Panc1 (cell line): Measurements from ENCODE around the gene PCDHB5. TPM values are rescaled to one million over a fixed set of nuclear protein-coding genes. Genes with fewer than 3 reads are reported as not detected.
"Not testable (repeated sequence)": the region's sequence is repeated elsewhere in the genome, so short reads cannot be mapped to it uniquely, and the experiment has no call there.

Source experiments
- ATAC-seq: fragments of 200-7000 bp; cut with Tn5 transposase; 2 replicates; pipeline ENCODE4 v1.9.1; 2020; ENCODE audit warnings: mild to moderate bottlenecking, moderate library complexity
- BruUV-seq: library from RNA; stranded (reverse); fragments of 400-500 nt; replicated peaks from 2 replicates; lab custom pipeline; 2021; lab: Mats Ljungman, UMichigan
- CTCF ChIA-PET: fragments of 300-600 bp; sonication (Branson Sonifier 250); formaldehyde crosslinking; loops from one replicate; lab custom pipeline; 2022; ENCODE audit warnings: antibody characterized with exemption; lab: Charles Lee
- POLR2A ChIA-PET: fragments of 300-600 bp; sonication (Branson Sonifier 250); formaldehyde crosslinking; loops from one replicate; lab custom pipeline; 2022; ENCODE audit warnings: antibody characterized with exemption; lab: Charles Lee
- DNase-seq: peaks from one replicate; pipeline ENCODE4 v3.0.0-alpha.2; 2010; ENCODE audit warnings: low read depth, low spot score
- H3K27ac ChIP-seq: 2 replicates; pipeline ENCODE4 v1.5.1; 2011; ENCODE audit warnings: mild to moderate bottlenecking, low read length, inconsistent platforms
- H3K27me3 ChIP-seq: fragments of 200-500 bp; sonication (Bioruptor generic); 2 replicates; pipeline ENCODE4 v1.6.0; 2014; ENCODE audit warnings: low read length, inconsistent platforms; ENCODE audit not compliant: control insufficient read depth, insufficient read depth
- H3K36me3 ChIP-seq: fragments of 200-500 bp; sonication (Bioruptor generic); 2 replicates; pipeline ENCODE4 v1.5.1; 2014; ENCODE audit warnings: inconsistent platforms, mild to moderate bottlenecking, low read length, moderate library complexity; ENCODE audit not compliant: control insufficient read depth, insufficient read depth
- H3K4me1 ChIP-seq: 2 replicates; pipeline ENCODE4 v1.5.1; 2011; ENCODE audit warnings: inconsistent platforms, mild to moderate bottlenecking, low read length, moderate library complexity; ENCODE audit not compliant: control insufficient read depth, insufficient read depth
- H3K4me3 ChIP-seq, 2 experiments: 2 replicates each; pipeline ENCODE4 v1.5.1; 2011 to 2012; ENCODE audit warnings: low read depth in 2 of 2, low read length in 2 of 2, mild to moderate bottlenecking in 2 of 2, inconsistent platforms in 1 of 2, moderate library complexity in 1 of 2
- H3K9me3 ChIP-seq: fragments of 200-500 bp; sonication (Bioruptor generic); 2 replicates; pipeline ENCODE4 v1.5.1; 2014; ENCODE audit warnings: low read depth, mild to moderate bottlenecking, inconsistent platforms, low read length, moderate library complexity; ENCODE audit not compliant: control insufficient read depth, insufficient read depth
- CTCF ChIP-seq: fragments of 450-650 bp; IDR thresholded peaks from 2 replicates; pipeline ENCODE4 v1.5.1; 2017; ENCODE audit warnings: mild to moderate bottlenecking
- POLR2AphosphoS5 ChIP-seq: IDR thresholded peaks from 2 replicates; pipeline ENCODE4 v1.6.1; 2012; ENCODE audit warnings: mild to moderate bottlenecking, low read depth, low read length, moderate library complexity
- REST ChIP-seq, 2 experiments: IDR thresholded peaks; 2 replicates each; pipeline ENCODE4 v1.6.1; 2011 to 2012; ENCODE audit warnings: low read depth in 2 of 2, control low read depth in 1 of 2, low read length in 1 of 2, mild to moderate bottlenecking in 1 of 2, moderate library complexity in 1 of 2; ENCODE audit not compliant: insufficient read depth in 1 of 2
- SIN3A ChIP-seq: IDR thresholded peaks from 2 replicates; pipeline ENCODE4 v1.6.1; 2012; ENCODE audit warnings: low read depth, mild to moderate bottlenecking, low read length, moderate library complexity, borderline replicate concordance; ENCODE audit not compliant: insufficient read depth
- TCF7L2 ChIP-seq: IDR thresholded peaks from 2 replicates; pipeline ENCODE4 v1.6.1; 2011; ENCODE audit warnings: mild to moderate bottlenecking, low read depth, low read length, inconsistent platforms
- in situ Hi-C: cut with HindIII; loops from 2 replicates; pipeline ENCODE4 v1.10.0; 2016; ENCODE audit warnings: low sequenced_read_pairs, low pct_unique_long_range_greater_than_20kb
- intact Hi-C: fragments of 100-400 bp; cut with micrococcal nuclease; formaldehyde crosslinking; loops from one replicate; pipeline ENCODE4 v1.10.0; 2022; ENCODE audit not compliant: unreplicated experiment
- total RNA-seq: library from RNA; stranded (reverse); gene quantifications from one replicate; pipeline ENCODE4 v1.2.1, GENCODE V29; 2021; ENCODE audit not compliant: unreplicated experiment

The PCDHB5 gene
- total RNA-seq, 1 experiment from 2014 or later: 0.08 TPM

- H3K4me1 ChIP-seq: 0 out of 2 replicates have a peak, but pooled peaks cover under 1% of the 10 kb centered on the region
- in situ Hi-C loops (no loop called here), intact Hi-C loops (loop anchor here (2.0 kb wide), 1 partner anchor 54 kb away; no protein-coding TSS in a partner anchor)
- POLR2A ChIA-PET: no interaction called here
- DNase-seq (no peak), ATAC-seq (peak; percentile 83)
- peak within 1 kb of the TSS; percentile 9 to 13; a peak in 2 of 4 replicates for H3K4me3 ChIP-seq
- H3K27ac ChIP-seq: no peak within 1 kb of the TSS
- no peaks in the 10 kb centered on the region for H3K27me3 ChIP-seq
- H3K9me3 ChIP-seq: no peaks in the 10 kb centered on the region
- H3K36me3 ChIP-seq: no peaks in the 10 kb centered on the region
- no peak for TF ChIP-seq SIN3A
- peak; percentile 79 for TF ChIP-seq CTCF
- no TSS peak for BruUV-seq
- CTCF ChIA-PET: no interaction called here
These were observed 34.7 kb upstream of the PCDHB5 start, which contains the start of gene PCDHB3 for GRCh38 chr5:141100243-141100805. Gene PCDHB3, plus strand, starts transcription at chr5:141100473. Its CDS starts 177 bp downstream, at chr5:141100650.

GRCh38 chr5:141101059-141101458 lies 33.9 kb upstream of the PCDHB5 start:
- in situ Hi-C loops (no loop called here), intact Hi-C loops (loop anchor here (2.0 kb wide), 1 partner anchor 54 kb away; no protein-coding TSS in a partner anchor)
- ATAC-seq (no peak), DNase-seq (no peak)
- no peaks in the 10 kb centered on the region for H3K36me3 ChIP-seq
- ChIA-PET CTCF (no interaction called here), POLR2A (no interaction called here)
- no peaks in the 10 kb centered on the region for H3K4me1 ChIP-seq
- no peak overlapping the region for H3K4me3 ChIP-seq
- H3K27ac ChIP-seq: no peak overlapping the region
- TF ChIP-seq POLR2AphosphoS5 (no peak), CTCF (no peak), TCF7L2 (no peak), SIN3A (no peak), REST (IDR thresholded peaks at IDR 0.05; ENCODE audit: insufficient read depth in 1 of 2, low read depth in 2 of 2, low read length in 1 of 2) (no peak)
- H3K27me3 ChIP-seq: no peaks in the 10 kb centered on the region
- H3K9me3 ChIP-seq: no peaks in the 10 kb centered on the region
- BruUV-seq: no TSS peak

GRCh38 chr5:141102070-141102469 lies 32.9 kb upstream of the PCDHB5 start:
- BruUV-seq, H3K4me3 ChIP-seq, H3K36me3 ChIP-seq, in situ Hi-C loops, H3K4me1 ChIP-seq, H3K27ac ChIP-seq, H3K9me3 ChIP-seq, H3K27me3 ChIP-seq, intact Hi-C loops, ATAC-seq, DNase-seq, POLR2A ChIA-PET, CTCF ChIA-PET: not testable (repeated sequence)

GRCh38 chr5:141102471-141102870 lies 32.5 kb upstream of the PCDHB5 start:
- CTCF ChIA-PET, H3K9me3 ChIP-seq, DNase-seq, ATAC-seq, intact Hi-C loops, H3K27me3 ChIP-seq, H3K36me3 ChIP-seq, H3K4me1 ChIP-seq, in situ Hi-C loops, H3K27ac ChIP-seq, BruUV-seq, POLR2A ChIA-PET, H3K4me3 ChIP-seq: not testable (repeated sequence)
